GM18511 (cell line): ENCODE measurements around the gene ASB15.
"Not testable (repeated sequence)": the region's sequence is repeated elsewhere in the genome, so short reads cannot be mapped to it uniquely, and the experiment has no call there.

Source experiments
- ATAC-seq: cut with Tn5 transposase; IDR thresholded peaks from one replicate; pipeline ENCODE4 v1.9.1; 2021; ENCODE audit warnings: mild to moderate bottlenecking, moderate library complexity; ENCODE audit not compliant: unreplicated experiment

The ASB15 gene

GRCh38 chr7:123634011-123634573 lies 32.5 kb downstream of the ASB15 start:
- not testable (repeated sequence) for ATAC-seq

- no peak for ATAC-seq
Measured at GRCh38 chr7:123635551-123636359, 34.1 kb downstream of the ASB15 start.

- no peak for ATAC-seq
Measured at GRCh38 chr7:123637203-123637602, 35.6 kb downstream of the ASB15 start.

- no peak for ATAC-seq
Measured at GRCh38 chr7:123637878-123638277, 36.3 kb downstream of the ASB15 start.

- ATAC-seq = no peak
Measured at GRCh38 chr7:123639631-123640030, 38.0 kb downstream of the ASB15 start.

GRCh38 chr7:123640583-123640982 lies 39.0 kb downstream of the ASB15 start:
- ATAC-seq = no peak

GRCh38 chr7:123641901-123642300 lies 40.3 kb downstream of the ASB15 start:
- ATAC-seq = no peak

GRCh38 chr7:123643495-123644441 lies 42.1 kb downstream of the ASB15 start:
- no peak for ATAC-seq

GRCh38 chr7:123645516-123645915 lies 43.9 kb downstream of the ASB15 start:
- ATAC-seq = no peak

- no peak for ATAC-seq
Measured at GRCh38 chr7:123647106-123647730, 45.6 kb downstream of the ASB15 start.

GRCh38 chr7:123649964-123650363 lies 48.3 kb downstream of the ASB15 start:
- no peak for ATAC-seq

GRCh38 chr7:123650595-123650994 lies 49.0 kb downstream of the ASB15 start:
- ATAC-seq = no peak

- ATAC-seq = no peak
Measured at GRCh38 chr7:123652406-123652805, 50.8 kb downstream of the ASB15 start.

GRCh38 chr7:123653162-123653561 lies 51.5 kb downstream of the ASB15 start:
- ATAC-seq = no peak

- ATAC-seq = no peak
Measured at GRCh38 chr7:123655614-123656013, 54.0 kb downstream of the ASB15 start, which contains the start of gene LMOD2. Gene LMOD2, plus strand, starts transcription at chr7:123655866. Its CDS starts 98 bp downstream, at chr7:123655964.

- ATAC-seq = no peak
Measured at GRCh38 chr7:123656544-123657303, 55.1 kb downstream of the ASB15 start.

- no peak for ATAC-seq
Measured at GRCh38 chr7:123657304-123657685, 55.7 kb downstream of the ASB15 start.

- ATAC-seq = no peak
Measured at GRCh38 chr7:123658023-123658422, 56.4 kb downstream of the ASB15 start.

- ATAC-seq = no peak
Measured at GRCh38 chr7:123660514-123661354, 59.1 kb downstream of the ASB15 start.
